ENCODE measurements around the gene ZNF217.
"Not testable (repeated sequence)": the region's sequence is repeated elsewhere in the genome, so short reads cannot be mapped to it uniquely, and the experiment has no call there.

ZNF217 gene

DNA sequence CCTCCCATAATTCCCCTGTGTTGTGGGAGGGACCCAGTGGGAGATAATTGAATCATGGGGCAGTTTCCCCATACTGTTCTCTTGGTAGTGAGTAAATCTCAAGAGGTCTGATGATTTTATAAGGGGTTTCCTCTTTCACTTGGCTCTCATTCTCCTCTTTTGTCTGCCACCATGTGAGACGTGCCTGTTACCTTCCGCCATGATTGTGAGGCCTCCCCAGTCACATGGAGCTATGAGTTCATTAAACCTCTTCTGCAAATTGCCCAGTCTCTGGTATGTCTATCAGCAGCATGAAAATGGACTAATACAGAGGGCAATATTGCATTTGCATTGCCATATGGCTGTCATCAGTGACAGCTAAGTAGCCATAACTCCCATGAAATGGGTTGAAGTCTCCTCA is 63.2 kb downstream of the ZNF217 start:
- no peak for DNase-seq (ENCODE audit: low read depth)

DNA sequence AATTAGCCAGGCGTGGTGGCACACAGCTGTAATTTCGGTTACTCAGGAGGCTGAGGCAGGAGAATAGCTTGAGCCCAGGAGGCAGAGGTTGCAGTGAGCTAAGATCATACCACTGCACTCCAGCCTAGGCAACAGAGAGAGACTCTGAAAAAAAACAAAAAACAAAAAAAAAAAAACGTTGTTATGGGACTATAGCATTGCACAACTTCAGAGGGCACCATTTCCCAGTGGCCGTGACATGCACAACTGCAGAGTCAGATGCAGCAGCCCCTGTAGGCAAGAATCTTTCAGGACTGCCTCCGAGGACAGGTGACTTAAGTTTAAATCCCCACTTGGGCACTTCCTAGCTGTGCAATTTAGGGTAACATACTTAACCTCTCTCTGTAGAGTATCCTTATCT is 64.0 kb downstream of the ZNF217 start:
- DNase-seq (ENCODE audit: low read depth): no peak

- DNase-seq (ENCODE audit: low read depth): no peak
Observed at GRCh38 chr20:53527196-53527595, 66.4 kb downstream of the ZNF217 start.

DNA sequence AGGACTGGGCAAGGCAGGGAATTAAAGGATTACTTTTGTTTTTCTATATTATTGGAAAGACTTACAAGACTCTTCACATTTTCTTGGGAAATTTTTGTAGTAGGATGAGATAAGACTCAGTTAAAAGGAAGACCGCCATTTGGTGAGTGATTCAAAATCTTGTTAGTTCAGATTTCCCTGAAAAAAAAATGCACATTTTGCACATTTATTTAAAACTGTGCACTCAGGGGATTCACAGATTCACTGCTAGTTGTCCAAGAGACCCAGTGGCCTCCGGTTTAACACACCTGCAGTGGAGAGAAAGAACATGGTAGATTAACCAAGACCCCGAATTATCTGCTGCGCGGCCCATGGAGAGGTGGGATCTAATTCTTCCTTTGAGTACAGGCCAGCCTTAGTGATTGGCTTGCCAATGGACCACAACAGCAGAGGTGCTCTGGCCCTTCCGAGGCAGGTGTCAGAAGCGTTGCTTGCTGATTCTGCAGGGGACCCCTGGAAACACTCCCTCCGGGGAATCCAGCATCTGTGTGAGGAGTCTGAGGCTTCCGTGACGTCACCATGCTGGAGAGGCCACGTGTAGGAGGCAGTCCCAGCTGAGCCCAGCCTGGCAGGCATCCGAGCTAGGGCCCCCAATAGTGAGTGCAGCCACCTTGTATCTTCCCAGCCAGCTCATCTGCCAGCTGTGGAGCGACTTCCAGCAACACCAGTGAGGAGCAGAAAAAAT is 68.9 kb downstream of the ZNF217 start:
- no peak for DNase-seq (ENCODE audit: low read depth)

DNA sequence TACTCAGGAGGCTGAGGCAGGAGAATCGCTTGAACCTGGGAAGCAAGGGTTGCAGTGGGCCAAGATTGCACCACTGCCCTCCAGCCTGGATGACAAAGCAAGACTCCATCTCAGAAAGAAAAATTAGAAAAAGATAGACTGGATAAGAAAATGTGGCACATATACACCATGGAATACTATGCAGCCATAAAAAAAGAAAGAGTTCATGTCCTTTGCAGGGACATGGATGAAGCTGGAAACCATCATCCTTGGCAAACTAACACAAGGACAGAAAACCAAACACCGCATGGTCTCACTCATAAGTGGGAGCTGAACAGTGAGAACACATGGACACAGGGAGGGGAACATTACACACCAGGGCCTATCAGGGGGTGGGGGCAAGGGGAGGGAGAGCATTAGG is 70.0 kb downstream of the ZNF217 start:
- DNase-seq (ENCODE audit: low read depth): not testable (repeated sequence)

- no peak for DNase-seq (ENCODE audit: low read depth)
Observed at GRCh38 chr20:53522696-53523095, 70.9 kb downstream of the ZNF217 start.

DNA sequence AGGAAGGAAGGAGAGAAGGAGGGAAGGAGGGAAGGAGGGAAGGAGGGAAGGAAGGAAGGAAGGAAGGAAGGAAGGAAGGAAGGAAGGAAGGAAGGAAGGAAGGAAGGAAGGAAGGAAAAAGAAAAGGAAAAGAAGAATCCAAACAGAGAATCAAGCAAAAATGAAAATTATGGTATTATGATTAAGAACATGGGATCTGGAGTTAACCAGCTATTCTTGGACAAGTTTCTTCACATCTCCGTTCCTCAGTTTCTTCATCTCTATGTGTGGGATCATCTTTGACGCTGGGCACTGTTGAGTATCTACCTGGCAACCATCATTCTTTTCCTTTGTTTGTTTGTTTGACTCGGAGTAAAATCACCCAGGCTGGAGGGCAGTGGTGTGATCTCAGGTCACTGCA is 71.6 kb downstream of the ZNF217 start:
- no peak for DNase-seq (ENCODE audit: low read depth)

DNA sequence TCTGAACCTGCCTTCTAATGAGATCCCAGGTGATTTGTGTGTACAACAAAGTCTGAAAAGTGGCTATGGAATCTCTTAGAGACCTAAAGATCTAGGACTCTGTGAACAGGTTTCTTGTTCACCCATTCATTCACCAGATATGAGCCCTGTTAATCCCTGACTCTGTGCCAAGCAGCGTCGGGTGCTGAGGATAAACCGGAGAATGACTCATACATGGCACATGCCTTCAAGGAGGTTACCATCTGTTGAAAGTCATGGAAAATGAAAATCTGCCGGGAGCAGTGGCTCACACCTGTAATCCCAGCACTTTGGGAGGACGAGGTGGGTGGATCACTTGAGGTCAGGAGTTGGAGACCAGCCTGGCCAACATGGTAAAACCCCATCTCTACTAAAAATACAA is 72.2 kb downstream of the ZNF217 start:
- DNase-seq (ENCODE audit: low read depth): not testable (repeated sequence)

DNA sequence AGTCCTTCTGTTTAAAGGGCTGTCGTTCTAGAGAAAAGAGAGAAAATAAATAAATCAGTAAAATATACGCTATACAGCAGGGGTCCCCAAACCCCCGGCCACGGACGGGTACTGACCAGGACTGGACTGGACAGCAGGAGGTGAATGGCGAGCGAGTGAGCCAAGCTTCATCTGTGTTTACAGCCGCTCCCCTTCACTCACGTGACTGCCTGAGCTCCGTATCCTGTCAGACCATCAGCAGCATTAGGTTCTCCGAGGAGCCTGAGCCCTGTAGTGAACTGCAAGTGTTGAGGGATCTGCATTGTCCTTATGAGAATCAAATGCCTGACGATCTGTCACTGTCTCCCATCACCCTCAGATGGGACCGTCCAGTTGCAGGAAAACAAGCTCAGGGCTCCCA is 76.5 kb downstream of the ZNF217 start:
- DNase-seq (ENCODE audit: low read depth): no peak
